ENCODE results near the gene HELQ.

DNA sequence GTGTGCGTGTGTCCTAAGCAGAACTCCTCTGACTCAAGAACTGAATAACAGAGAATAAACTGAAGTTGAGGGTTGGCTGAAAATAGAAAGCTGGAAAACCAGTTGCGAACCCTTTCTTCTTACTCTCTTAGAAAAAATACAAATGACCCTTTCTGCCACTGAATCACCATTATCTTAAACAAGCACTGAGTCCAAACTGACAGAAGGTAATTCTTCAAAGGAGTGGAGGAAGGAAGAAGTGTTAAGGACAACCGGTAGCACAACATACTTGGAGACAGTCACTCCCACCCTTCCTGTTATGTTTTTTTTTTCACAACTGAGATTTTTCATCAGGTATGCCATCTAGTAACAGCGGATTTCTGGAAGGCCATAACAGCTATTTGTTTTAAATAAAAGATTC lies 38.1 kb downstream of the HELQ start:
- TF ChIP-seq POLR2AphosphoS5 (IDR thresholded peaks at IDR 0.05) (no peak), POLR2A (IDR thresholded peaks at IDR 0.05) (no peak)
- TF ChIP-seq, protein P1, sequence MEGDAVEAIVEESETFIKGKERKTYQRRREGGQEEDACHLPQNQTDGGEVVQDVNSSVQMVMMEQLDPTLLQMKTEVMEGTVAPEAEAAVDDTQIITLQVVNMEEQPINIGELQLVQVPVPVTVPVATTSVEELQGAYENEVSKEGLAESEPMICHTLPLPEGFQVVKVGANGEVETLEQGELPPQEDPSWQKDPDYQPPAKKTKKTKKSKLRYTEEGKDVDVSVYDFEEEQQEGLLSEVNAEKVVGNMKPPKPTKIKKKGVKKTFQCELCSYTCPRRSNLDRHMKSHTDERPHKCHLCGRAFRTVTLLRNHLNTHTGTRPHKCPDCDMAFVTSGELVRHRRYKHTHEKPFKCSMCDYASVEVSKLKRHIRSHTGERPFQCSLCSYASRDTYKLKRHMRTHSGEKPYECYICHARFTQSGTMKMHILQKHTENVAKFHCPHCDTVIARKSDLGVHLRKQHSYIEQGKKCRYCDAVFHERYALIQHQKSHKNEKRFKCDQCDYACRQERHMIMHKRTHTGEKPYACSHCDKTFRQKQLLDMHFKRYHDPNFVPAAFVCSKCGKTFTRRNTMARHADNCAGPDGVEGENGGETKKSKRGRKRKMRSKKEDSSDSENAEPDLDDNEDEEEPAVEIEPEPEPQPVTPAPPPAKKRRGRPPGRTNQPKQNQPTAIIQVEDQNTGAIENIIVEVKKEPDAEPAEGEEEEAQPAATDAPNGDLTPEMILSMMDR (IDR thresholded peaks at IDR 0.05) = no peak
